HG03432 (cell line): ENCODE measurements around the gene NEK11.

Source experiments
- ATAC-seq: cut with Tn5 transposase; IDR thresholded peaks from one replicate; pipeline ENCODE4 v1.9.1; 2021; ENCODE audit warnings: mild to moderate bottlenecking, moderate library complexity; ENCODE audit not compliant: unreplicated experiment

NEK11 gene

DNA sequence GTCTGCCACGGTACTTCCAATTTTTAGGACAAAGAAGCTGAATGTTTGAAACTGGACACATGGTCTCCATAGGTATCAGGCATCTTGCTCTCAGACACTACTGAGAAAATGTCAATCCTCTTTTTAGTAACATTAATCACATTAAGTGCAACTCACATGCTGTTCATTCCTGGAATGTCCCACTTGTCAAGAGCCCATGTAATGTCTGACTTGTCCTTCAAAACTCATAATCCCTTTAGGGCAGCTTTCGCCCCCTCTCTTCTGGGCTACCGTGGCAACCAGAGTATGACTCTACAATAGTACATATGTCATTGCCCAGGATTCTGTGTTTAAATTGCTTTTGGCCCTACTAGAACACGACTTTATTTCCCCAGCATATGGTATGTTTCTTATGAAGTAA is 367.2 kb downstream of the NEK11 start:
- ATAC-seq: no peak

DNA sequence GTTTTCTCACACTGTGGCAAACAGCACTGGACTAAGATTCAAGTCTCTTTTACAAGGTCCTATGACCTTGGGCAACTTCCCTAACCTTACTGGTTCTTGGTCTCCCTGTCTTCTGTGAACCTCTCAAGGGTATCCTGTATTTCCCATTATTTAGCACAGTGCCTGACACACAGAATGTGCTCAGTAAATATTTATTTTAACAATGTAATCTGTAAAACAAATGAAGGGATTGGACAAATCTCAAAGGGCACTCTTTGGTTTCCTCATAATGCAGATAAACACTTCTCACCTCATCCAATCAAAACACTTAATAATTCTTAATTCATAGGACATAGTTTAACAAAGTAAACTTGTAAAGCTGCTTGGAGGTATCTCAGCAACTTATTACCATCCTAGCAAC is 367.7 kb downstream of the NEK11 start:
- no peak for ATAC-seq

DNA sequence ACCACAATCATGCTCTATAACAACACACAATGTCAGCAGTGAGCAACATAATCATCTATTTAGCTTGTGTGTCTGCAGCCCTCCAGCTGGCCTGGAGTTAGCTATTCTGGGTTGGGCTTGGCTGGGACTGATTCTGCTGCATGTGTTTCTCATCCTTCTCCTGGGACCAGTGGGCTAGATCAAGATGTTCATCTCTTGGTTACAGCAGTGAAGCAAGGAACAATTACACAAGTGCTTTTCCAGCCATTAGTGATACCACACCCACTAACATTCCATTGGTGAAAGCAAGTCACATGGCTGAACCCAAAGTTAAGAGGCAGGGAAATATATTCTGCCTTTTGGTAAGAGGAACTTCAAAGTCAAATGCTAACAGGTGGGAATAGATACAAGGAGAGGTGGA is 369.5 kb downstream of the NEK11 start:
- ATAC-seq: no peak

DNA sequence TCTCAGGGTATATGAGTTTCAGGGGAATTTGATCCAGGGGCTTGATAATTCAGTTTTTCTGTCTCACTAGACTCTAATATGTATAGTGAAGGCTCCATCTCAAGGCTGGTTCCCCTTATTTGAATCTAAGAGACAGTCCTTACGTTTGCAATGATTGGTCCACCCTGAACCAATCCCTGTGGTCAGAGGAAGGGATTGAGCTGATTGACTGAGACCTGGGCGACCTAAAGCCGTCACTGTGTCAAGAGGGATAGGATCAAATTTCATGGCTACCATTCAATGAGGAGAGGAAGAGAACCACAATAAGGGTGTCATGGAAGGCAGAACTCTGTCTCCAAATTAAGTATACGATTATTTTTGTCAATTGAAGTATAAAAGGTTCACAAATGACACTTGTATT is 371.2 kb downstream of the NEK11 start:
- ATAC-seq: no peak
